Stimulated activated CD4-positive, alpha-beta T cell treated with anti-CD3 and anti-CD28 coated beads, Interleukin-12 subunit alpha, Interleukin-12 subunit beta, amount 100 ng/mL, for 4 hours (primary cell): ENCODE results near the gene SLCO2A1.
"Not testable (repeated sequence)": the region's sequence is repeated elsewhere in the genome, so short reads cannot be mapped to it uniquely, and the experiment has no call there.

Source experiments
- DNase-seq: peaks from one replicate; pipeline ENCODE4 v3.0.0-alpha.2; 2020

SLCO2A1 gene

GRCh38 chr3:134029734-134030378 lies at the start of gene SLCO2A1:
Gene SLCO2A1 (minus strand): TSS chr3:134029925. CDS start chr3:134029802, 123 bp downstream.
- DNase-seq: no peak

- DNase-seq: no peak
These were observed 49.4 kb upstream of the SLCO2A1 start for GRCh38 chr3:134079111-134079547.

- no peak for DNase-seq
These were observed 48.6 kb upstream of the SLCO2A1 start for GRCh38 chr3:134078169-134078831.

- no peak for DNase-seq
These were observed 48.0 kb upstream of the SLCO2A1 start for GRCh38 chr3:134077649-134078161.

- DNase-seq: no peak
These were observed 47.1 kb upstream of the SLCO2A1 start for GRCh38 chr3:134076851-134077250.

- no peak for DNase-seq
These were observed 46.1 kb upstream of the SLCO2A1 start for GRCh38 chr3:134075846-134076245.

GRCh38 chr3:134075568-134075825 lies 45.8 kb upstream of the SLCO2A1 start:
- no peak for DNase-seq

GRCh38 chr3:134074790-134075567 lies 45.3 kb upstream of the SLCO2A1 start:
- DNase-seq: no peak

GRCh38 chr3:134074001-134074789 lies 44.5 kb upstream of the SLCO2A1 start:
- no peak for DNase-seq

- no peak for DNase-seq
These were observed 43.8 kb upstream of the SLCO2A1 start for GRCh38 chr3:134073583-134073945.

- DNase-seq: no peak
These were observed 43.3 kb upstream of the SLCO2A1 start for GRCh38 chr3:134072881-134073582.

GRCh38 chr3:134070281-134070680 lies 40.6 kb upstream of the SLCO2A1 start:
- DNase-seq: not testable (repeated sequence)

- DNase-seq: no peak
These were observed 38.7 kb upstream of the SLCO2A1 start for GRCh38 chr3:134068429-134068828.

GRCh38 chr3:134067531-134068161 lies 37.9 kb upstream of the SLCO2A1 start:
- DNase-seq: no peak

GRCh38 chr3:134066651-134067530 lies 37.2 kb upstream of the SLCO2A1 start:
- no peak for DNase-seq

- DNase-seq: no peak
These were observed 36.4 kb upstream of the SLCO2A1 start for GRCh38 chr3:134066158-134066541.

GRCh38 chr3:134065252-134066157 lies 35.8 kb upstream of the SLCO2A1 start:
- DNase-seq: no peak

- DNase-seq: no peak
These were observed 34.4 kb upstream of the SLCO2A1 start for GRCh38 chr3:134064081-134064480.

GRCh38 chr3:134061401-134061800 lies 31.7 kb upstream of the SLCO2A1 start:
- no peak for DNase-seq
